ENCODE data around the gene CYP2A6.
"Not testable (repeated sequence)": the region's sequence is repeated elsewhere in the genome, so short reads cannot be mapped to it uniquely, and the experiment has no call there.

CYP2A6 gene

DNA sequence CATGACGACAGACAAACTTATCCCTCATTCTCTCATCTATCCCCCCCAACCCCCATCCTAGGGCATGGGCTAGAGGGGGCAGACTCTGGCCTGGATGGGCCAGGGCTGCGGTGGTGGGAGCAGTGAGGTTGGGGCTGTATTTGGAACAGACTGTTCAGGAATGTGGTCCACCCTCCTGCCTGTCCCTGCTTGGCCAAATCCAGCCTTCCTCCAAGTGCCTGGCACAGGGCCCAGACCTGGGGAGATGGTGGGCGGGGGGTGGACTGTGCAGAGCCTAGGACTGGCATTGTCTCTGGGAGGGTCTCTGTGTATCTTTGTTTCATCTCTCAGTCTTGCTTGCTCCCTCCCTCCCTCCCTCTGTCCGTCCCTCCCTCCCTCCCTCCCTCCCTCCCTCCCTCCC lies 37.1 kb downstream of the CYP2A6 start:
- H3K9me3 ChIP-seq (ENCODE audit: control insufficient read depth, low read length), result no peaks in the 10 kb centered on the region
- H3K27ac ChIP-seq (ENCODE audit: low read depth, low read length, severe bottlenecking), result no peak overlapping the region
- WGBS, 2 experiments (ENCODE audit: insufficient coverage in 2 of 2), result 60% methylated on average over 1 of the region's 4 CpGs; no CpG with 5 or more reads in 1 of the 2 experiments
- H3K36me3 ChIP-seq (ENCODE audit: control insufficient read depth, insufficient read depth, low read length), result peaks cover 17% of the 10 kb centered on the region
- peaks cover 24% of the 10 kb centered on the region for H3K4me1 ChIP-seq (ENCODE audit: control insufficient read depth, insufficient read depth, low read length, poor library complexity, severe bottlenecking)
- no peak overlapping the region for H3K4me3 ChIP-seq (ENCODE audit: extremely low read depth, insufficient read depth, low read length, poor library complexity, severe bottlenecking)

DNA sequence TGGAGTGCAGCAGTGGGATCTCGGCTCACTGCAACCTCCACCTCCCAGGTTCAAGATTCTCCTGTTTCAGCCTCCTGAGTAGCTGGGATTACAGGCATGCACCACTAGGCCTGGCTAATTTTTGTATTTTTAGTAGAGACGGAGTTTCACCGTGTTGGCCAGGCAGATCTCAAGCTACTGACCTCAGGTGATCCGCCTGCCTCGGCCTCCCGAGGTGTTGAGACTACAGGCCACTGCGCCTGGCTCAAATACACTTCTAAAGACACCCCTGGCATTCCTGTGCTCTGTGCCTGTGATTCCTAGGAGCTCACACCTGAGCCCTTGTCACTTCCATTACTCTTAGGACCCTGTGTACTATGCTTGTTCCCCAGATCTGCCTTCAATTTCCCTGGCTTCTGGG lies 37.7 kb downstream of the CYP2A6 start:
- 88 to 92% methylated on average over 6 to 7 of the region's 7 CpGs for WGBS, 2 experiments (ENCODE audit: insufficient coverage in 2 of 2)
- peaks cover 24% of the 10 kb centered on the region for H3K4me1 ChIP-seq (ENCODE audit: control insufficient read depth, insufficient read depth, low read length, poor library complexity, severe bottlenecking)
- H3K9me3 ChIP-seq (ENCODE audit: control insufficient read depth, low read length); H3K27ac ChIP-seq (ENCODE audit: low read depth, low read length, severe bottlenecking); H3K4me3 ChIP-seq (ENCODE audit: extremely low read depth, insufficient read depth, low read length, poor library complexity, severe bottlenecking): not testable (repeated sequence)
- peaks cover 23% of the 10 kb centered on the region for H3K36me3 ChIP-seq (ENCODE audit: control insufficient read depth, insufficient read depth, low read length)

DNA sequence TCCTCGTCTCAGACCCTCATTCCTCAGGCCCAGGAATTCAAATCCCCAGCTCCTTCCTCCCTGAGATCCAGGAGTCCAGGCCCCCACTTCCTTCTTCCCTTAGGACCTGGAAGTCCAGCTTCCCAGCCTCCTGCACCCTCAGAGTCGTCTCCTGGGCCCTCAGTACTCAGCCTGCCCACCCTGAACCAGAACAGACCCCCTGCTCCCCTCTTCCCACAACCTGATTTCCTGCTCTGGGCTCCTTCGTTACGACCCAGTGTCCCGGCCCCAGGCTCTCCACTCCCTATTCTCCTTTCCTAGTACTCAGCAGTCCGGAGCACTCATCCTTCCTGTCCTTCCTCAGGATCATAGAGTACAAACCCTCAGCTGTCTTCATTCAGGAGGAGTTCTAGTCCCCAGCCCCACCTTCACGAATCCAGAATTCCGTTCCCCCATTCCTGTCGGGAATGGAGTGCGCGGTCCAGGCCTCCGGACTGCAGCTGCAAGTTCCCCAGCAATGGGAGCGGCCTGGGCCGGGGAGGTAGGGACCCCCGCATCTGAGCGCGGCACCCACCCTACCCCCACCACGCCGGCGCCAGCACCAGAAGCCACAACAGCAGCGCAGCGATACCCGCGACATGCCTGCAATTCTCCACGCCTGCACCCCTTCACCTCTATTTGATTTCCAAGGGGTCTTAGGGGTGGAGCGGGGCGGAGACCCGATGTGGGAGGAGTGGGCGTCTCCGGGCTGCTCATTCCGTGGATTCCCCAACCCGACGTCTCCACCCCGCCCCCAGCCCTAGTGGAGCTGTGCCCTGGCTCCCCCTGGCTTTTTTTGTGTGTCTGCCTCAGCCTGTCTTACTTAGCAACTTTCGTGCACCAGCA lies 38.5 kb downstream of the CYP2A6 start:
- 14 to 36% methylated on average over 12 to 13 of the region's 35 CpGs for WGBS, 2 experiments (ENCODE audit: insufficient coverage in 2 of 2)
- peaks cover 31% of the 10 kb centered on the region for H3K36me3 ChIP-seq (ENCODE audit: control insufficient read depth, insufficient read depth, low read length)
- peak overlapping the region; percentile 25 for H3K27ac ChIP-seq (ENCODE audit: low read depth, low read length, severe bottlenecking)
- no peaks in the 10 kb centered on the region for H3K9me3 ChIP-seq (ENCODE audit: control insufficient read depth, low read length)
- H3K4me1 ChIP-seq (ENCODE audit: control insufficient read depth, insufficient read depth, low read length, poor library complexity, severe bottlenecking), result peaks cover 31% of the 10 kb centered on the region
- H3K4me3 ChIP-seq (ENCODE audit: extremely low read depth, insufficient read depth, low read length, poor library complexity, severe bottlenecking), result peak overlapping the region; percentile 32

DNA sequence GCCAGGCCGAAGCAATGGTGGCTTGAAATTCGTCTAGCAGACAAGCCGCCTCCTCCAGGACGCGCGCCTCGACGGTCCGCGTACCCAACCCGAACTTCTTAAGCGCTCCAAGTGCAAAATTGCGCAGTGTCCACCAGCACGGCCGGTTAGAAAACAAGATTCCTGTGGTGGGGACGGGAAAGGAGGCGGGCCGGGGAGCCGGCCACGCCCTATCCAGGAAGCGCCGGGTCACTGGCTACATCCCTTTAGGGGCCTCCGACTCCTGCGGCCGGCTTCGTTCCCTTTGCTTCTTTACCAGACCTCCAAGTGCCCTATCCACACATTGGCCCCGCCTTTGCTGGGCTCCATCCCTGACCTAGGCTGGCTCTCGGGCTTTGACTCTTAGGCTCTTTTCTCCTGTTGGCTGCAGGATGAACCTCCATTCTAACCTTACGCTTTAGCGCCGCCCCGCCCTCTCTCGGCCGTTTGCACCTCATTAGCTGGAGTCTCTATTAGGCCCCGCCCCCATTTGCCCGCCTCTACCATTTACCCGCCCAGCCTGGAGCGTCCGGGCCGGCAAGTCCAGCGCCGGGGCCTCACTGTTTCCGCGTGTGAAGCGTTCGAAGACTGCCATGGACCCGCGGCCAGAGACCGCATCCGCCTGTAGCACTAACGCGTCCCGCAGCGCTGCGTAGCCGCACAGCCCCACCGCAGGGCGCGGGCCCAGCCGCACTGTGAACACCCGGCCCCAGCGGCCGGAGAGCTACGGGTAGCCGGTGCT lies 39.4 kb downstream of the CYP2A6 start:
- Histone ChIP-seq H3K4me3 (ENCODE audit: extremely low read depth, insufficient read depth, low read length, poor library complexity, severe bottlenecking) (peak overlapping the region; percentile 32), H3K27ac (ENCODE audit: low read depth, low read length, severe bottlenecking) (peak overlapping the region; percentile 36), H3K4me1 (ENCODE audit: control insufficient read depth, insufficient read depth, low read length, poor library complexity, severe bottlenecking) (peaks cover 39% of the 10 kb centered on the region), H3K36me3 (ENCODE audit: control insufficient read depth, insufficient read depth, low read length) (peaks cover 32% of the 10 kb centered on the region)
- 1 to 4% methylated on average over 21 of the region's 65 CpGs for WGBS, 2 experiments (ENCODE audit: insufficient coverage in 2 of 2)
- not testable (repeated sequence) for H3K9me3 ChIP-seq (ENCODE audit: control insufficient read depth, low read length)

DNA sequence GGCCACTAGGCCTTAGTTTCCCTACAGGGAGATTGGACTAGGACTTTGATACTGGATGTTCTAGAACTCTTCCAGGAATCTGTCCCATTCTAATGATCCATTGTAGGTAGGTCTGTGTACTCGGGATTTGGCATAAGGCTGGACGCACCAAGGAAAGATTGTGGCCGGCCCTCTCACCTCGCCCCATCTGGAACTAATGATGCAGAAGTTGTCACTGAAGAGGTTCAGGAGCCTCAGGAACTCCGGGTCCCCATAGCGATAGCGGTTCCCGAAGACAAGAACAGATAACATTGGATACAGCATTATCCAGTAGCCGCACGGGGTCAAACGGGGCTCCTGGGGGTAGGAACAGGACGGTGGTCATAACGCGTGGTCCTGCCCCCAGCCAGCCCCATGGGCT lies 40.1 kb downstream of the CYP2A6 start:
- Histone ChIP-seq H3K27ac (ENCODE audit: low read depth, low read length, severe bottlenecking) (peak overlapping the region; percentile 36), H3K4me3 (ENCODE audit: extremely low read depth, insufficient read depth, low read length, poor library complexity, severe bottlenecking) (peak overlapping the region; percentile 32), H3K36me3 (ENCODE audit: control insufficient read depth, insufficient read depth, low read length) (peaks cover 39% of the 10 kb centered on the region), H3K9me3 (ENCODE audit: control insufficient read depth, low read length) (no peaks in the 10 kb centered on the region), H3K4me1 (ENCODE audit: control insufficient read depth, insufficient read depth, low read length, poor library complexity, severe bottlenecking) (peaks cover 45% of the 10 kb centered on the region)
- 89 to 94% methylated on average over 7 to 8 of the region's 14 CpGs for WGBS, 2 experiments (ENCODE audit: insufficient coverage in 2 of 2)

DNA sequence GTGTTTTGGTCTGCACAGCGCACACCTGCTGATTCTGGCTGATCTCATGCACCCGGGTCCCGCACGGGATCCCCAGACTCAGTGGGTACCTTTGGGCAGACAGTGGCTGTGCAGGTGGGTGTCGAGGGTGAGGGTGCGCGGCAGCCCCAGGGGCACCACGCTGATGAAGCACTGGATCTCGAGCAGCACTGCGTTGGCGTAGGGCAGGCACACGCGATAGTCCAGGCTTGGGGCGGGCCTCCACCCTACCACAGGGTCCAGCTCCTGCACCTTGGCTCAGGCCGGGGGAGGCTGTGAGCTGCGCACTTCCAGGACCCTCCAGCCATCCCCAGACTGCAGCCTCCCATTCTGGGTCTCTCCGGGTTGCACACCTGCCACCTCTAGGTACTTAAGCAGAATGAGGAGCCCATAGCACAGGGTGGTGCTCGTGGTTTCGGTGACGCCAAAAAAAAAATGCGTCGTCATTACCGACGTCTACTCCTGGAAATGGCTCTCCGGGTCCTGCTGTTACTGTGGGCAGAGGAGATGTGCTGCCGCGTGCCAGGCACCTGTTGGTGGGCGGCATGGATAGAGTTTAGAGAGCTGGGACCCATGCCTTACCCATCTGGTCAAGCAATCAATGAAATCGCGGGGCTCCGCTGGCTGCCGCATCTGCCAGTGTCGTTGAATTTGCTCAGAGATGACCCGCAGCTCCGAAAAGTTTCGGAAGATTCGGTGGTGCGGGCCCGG lies 40.7 kb downstream of the CYP2A6 start:
- Histone ChIP-seq H3K4me3 (ENCODE audit: extremely low read depth, insufficient read depth, low read length, poor library complexity, severe bottlenecking) (no peak overlapping the region), H3K9me3 (ENCODE audit: control insufficient read depth, low read length) (no peaks in the 10 kb centered on the region), H3K4me1 (ENCODE audit: control insufficient read depth, insufficient read depth, low read length, poor library complexity, severe bottlenecking) (peaks cover 52% of the 10 kb centered on the region), H3K36me3 (ENCODE audit: control insufficient read depth, insufficient read depth, low read length) (peaks cover 45% of the 10 kb centered on the region), H3K27ac (ENCODE audit: low read depth, low read length, severe bottlenecking) (no peak overlapping the region)
- 94 to 97% methylated on average over 36 to 39 of the region's 39 CpGs for WGBS, 2 experiments (ENCODE audit: insufficient coverage in 2 of 2)

DNA sequence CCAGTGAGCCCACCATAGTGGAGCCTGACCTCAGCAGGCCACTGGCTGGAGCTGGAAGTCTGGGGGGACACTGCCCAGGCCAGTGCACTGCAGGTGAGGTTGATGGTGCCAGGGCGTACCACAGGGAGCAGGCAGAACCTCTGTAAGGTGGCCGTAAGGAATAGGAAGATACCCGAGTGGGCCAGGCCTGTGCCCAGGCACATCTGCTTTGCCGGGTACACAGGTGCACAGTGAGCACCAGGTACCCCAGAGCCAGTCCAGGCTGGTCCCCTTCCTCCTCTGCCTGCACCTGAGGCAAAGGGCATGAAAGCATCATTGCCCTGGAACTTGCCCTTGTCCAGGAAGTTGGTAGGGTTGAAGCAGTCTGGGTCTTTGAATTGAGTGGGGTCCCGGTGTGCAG lies 41.8 kb downstream of the CYP2A6 start:
- Histone ChIP-seq H3K9me3 (ENCODE audit: control insufficient read depth, low read length) (no peaks in the 10 kb centered on the region), H3K4me3 (ENCODE audit: extremely low read depth, insufficient read depth, low read length, poor library complexity, severe bottlenecking) (no peak overlapping the region), H3K27ac (ENCODE audit: low read depth, low read length, severe bottlenecking) (no peak overlapping the region), H3K36me3 (ENCODE audit: control insufficient read depth, insufficient read depth, low read length) (peaks cover 55% of the 10 kb centered on the region), H3K4me1 (ENCODE audit: control insufficient read depth, insufficient read depth, low read length, poor library complexity, severe bottlenecking) (peaks cover 54% of the 10 kb centered on the region)
- 92 to 98% methylated on average over 4 to 5 of the region's 5 CpGs for WGBS, 2 experiments (ENCODE audit: insufficient coverage in 2 of 2)

DNA sequence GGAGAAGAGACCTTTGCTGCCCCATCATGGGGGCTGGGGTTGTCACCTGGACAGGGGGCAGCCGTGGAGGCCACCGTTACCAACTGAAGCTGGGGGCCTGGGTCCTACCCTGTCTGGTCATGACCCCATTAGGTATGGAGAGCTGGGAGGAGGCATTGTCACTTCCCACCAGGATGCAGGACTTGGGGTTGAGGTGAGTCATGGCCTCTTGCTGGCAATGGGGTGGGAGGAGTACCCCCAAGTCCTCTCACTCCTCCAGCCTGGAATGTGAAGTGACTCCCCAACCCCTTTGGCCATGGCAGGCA lies 42.3 kb downstream of the CYP2A6 start:
- H3K4me1 ChIP-seq (ENCODE audit: control insufficient read depth, insufficient read depth, low read length, poor library complexity, severe bottlenecking), result peaks cover 58% of the 10 kb centered on the region
- peaks cover 61% of the 10 kb centered on the region for H3K36me3 ChIP-seq (ENCODE audit: control insufficient read depth, insufficient read depth, low read length)
- 100% methylated on average over 2 of the region's 2 CpGs for WGBS, 2 experiments (ENCODE audit: insufficient coverage in 2 of 2)
- no peaks in the 10 kb centered on the region for H3K9me3 ChIP-seq (ENCODE audit: control insufficient read depth, low read length)
- no peak overlapping the region for H3K27ac ChIP-seq (ENCODE audit: low read depth, low read length, severe bottlenecking)
- H3K4me3 ChIP-seq (ENCODE audit: extremely low read depth, insufficient read depth, low read length, poor library complexity, severe bottlenecking), result no peak overlapping the region

DNA sequence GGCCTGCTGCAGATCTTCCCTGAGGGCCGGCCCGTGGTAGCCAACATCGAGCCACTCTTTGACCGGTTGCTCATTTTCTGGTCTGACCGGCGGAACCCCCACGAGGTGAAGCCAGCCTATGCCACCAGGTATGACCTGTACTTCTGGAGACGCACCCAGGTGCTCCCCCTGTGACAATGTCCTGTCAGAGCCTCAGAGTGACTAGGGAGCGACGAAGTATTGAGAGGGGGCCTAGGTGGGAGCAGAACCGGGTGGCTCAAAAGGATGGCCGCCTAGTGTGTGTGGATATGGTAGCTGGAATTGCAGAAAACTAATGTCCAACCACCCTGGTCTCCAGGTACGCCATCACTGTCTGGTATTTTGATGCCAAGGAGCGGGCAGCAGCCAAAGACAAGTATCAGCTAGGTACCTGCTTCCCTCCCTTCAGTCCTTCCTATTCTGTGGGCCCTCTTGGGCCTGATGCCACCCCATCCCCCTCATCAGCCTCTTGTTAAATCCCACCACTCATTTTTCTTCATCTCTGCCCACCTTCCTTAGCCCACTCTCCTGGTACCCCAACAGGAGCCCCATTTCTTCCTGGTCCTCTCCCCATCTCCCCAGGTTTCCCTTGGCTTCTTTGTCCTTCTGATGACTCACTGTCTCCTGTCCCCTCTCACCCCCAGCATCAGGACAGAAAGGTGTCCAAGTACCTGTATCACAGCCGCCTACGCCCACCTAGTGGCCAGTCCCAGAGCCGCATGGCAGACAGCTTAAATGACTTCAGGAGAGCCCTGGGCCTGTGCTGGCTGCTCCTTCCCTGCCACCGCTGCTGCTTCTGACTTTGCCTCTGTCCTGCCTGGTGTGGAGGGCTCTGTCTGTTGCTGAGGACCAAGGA lies 42.9 kb downstream of the CYP2A6 start:
- 79 to 82% methylated on average over 13 to 17 of the region's 18 CpGs for WGBS, 2 experiments (ENCODE audit: insufficient coverage in 2 of 2)
- no peak overlapping the region for H3K27ac ChIP-seq (ENCODE audit: low read depth, low read length, severe bottlenecking)
- H3K4me1 ChIP-seq (ENCODE audit: control insufficient read depth, insufficient read depth, low read length, poor library complexity, severe bottlenecking), result peaks cover 63% of the 10 kb centered on the region
- H3K4me3 ChIP-seq (ENCODE audit: extremely low read depth, insufficient read depth, low read length, poor library complexity, severe bottlenecking), result no peak overlapping the region
- peaks cover 66% of the 10 kb centered on the region for H3K36me3 ChIP-seq (ENCODE audit: control insufficient read depth, insufficient read depth, low read length)
- no peaks in the 10 kb centered on the region for H3K9me3 ChIP-seq (ENCODE audit: control insufficient read depth, low read length)
